Chondrocyte (in vitro differentiated cells): ENCODE results near the gene AMACR. TPM values are rescaled to one million over a fixed set of nuclear protein-coding genes. Genes with fewer than 3 reads are reported as not detected.

Source experiments
- DNase-seq: peaks from one replicate; pipeline ENCODE4 v3.0.0; 2021; ENCODE audit warnings: mixed read lengths, low spot score
- H3K27ac Mint-ChIP-seq: one replicate; pipeline ENCODE4 v1.8.0; 2021; ENCODE audit warnings: mild to moderate bottlenecking, moderate library complexity, mixed read lengths; ENCODE audit not compliant: unreplicated experiment
- H3K27me3 Mint-ChIP-seq: 2 replicates; pipeline ENCODE4 v1.8.0; 2021; ENCODE audit warnings: low read depth, mixed read lengths
- H3K36me3 Mint-ChIP-seq: 2 replicates; pipeline ENCODE4 v1.8.0; 2021; ENCODE audit warnings: low read depth, mixed read lengths
- H3K4me1 Mint-ChIP-seq: 2 replicates; pipeline ENCODE4 v1.8.0; 2021; ENCODE audit warnings: low read depth, mild to moderate bottlenecking, mixed read lengths
- H3K4me3 Mint-ChIP-seq: one replicate; pipeline ENCODE4 v1.8.0; 2021; ENCODE audit warnings: mild to moderate bottlenecking, moderate library complexity, mixed read lengths; ENCODE audit not compliant: unreplicated experiment
- H3K9me3 Mint-ChIP-seq: 2 replicates; pipeline ENCODE4 v1.8.0; 2021; ENCODE audit warnings: low read depth, mixed read lengths
- CTCF ChIP-seq: fragments of 200-600 bp; sonication (generic); IDR thresholded peaks from 2 replicates; pipeline ENCODE4 v1.5.0; 2021; ENCODE audit warnings: antibody characterized with exemption, mild to moderate bottlenecking, moderate library complexity
- total RNA-seq: library from RNA; stranded (reverse); gene quantifications from 3 replicates; pipeline ENCODE4 v1.2.1, GENCODE V29; 2021

AMACR gene
- total RNA-seq, 1 donor from 2014 or later = 15.3 TPM

DNA sequence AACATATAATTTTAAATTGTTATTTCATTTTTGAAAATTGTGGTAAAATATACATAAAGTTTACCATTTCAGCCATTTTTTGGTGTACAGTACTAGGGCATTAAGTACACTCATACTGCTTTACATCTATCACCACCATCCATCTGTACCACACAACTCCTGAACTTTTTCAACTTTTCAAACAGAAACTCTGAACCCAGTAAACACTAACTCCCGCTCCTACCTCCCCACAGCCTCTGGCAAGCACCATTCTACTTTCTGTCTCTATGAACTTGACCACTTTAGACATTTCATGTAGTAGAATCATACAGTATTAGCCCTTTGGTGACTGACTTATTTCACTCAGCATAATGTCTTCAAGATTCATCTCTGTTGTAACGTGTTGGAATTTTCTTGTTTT lies 15.0 kb downstream of the AMACR start:
- Mint-ChIP-seq H3K4me3 (no peak overlapping the region), H3K27ac (peak overlapping the region; percentile 2), H3K36me3 (peaks cover 22% of the 10 kb centered on the region), H3K4me1 (peaks cover 20% of the 10 kb centered on the region), H3K9me3 (no peaks in the 10 kb centered on the region), H3K27me3 (no peaks in the 10 kb centered on the region)
- no peak for TF ChIP-seq CTCF
- no peak for DNase-seq

DNA sequence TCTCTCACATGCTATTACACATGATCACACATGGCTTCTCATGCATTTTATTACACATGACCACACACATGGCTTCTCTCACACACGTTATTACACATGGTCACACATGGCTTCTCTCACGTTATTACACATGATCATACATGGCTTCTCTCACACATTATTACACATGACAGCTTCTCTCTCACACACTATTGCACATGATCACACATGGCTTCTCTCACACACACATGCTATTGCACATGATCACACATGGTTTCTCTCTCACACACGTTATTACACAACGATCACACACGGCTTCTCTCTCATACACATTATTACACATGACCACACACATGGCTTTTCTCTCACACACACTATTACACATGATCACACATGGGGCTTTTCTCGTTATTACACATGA lies 22.4 kb downstream of the AMACR start:
- Mint-ChIP-seq H3K4me3 (no peak overlapping the region), H3K36me3 (peaks cover 20% of the 10 kb centered on the region), H3K27me3 (no peaks in the 10 kb centered on the region), H3K4me1 (peaks cover 2% of the 10 kb centered on the region), H3K27ac (no peak overlapping the region), H3K9me3 (no peaks in the 10 kb centered on the region)
- TF ChIP-seq CTCF = no peak
- DNase-seq = no peak

GRCh38 chr5:33984671-33985124 lies 23.2 kb downstream of the AMACR start, which contains the start of gene SLC45A2:
SLC45A2 (minus strand) TSS chr5:33984693; CDS start chr5:33984583, 110 bp downstream.
- H3K36me3 Mint-ChIP-seq = peaks cover 20% of the 10 kb centered on the region
- H3K4me3 Mint-ChIP-seq = no peak within 1 kb of the TSS
- no peak for TF ChIP-seq CTCF
- peaks cover 2% of the 10 kb centered on the region for H3K4me1 Mint-ChIP-seq
- DNase-seq = no peak
- H3K27ac Mint-ChIP-seq = no peak within 1 kb of the TSS
- H3K9me3 Mint-ChIP-seq = no peaks in the 10 kb centered on the region
- H3K27me3 Mint-ChIP-seq = no peaks in the 10 kb centered on the region

DNA sequence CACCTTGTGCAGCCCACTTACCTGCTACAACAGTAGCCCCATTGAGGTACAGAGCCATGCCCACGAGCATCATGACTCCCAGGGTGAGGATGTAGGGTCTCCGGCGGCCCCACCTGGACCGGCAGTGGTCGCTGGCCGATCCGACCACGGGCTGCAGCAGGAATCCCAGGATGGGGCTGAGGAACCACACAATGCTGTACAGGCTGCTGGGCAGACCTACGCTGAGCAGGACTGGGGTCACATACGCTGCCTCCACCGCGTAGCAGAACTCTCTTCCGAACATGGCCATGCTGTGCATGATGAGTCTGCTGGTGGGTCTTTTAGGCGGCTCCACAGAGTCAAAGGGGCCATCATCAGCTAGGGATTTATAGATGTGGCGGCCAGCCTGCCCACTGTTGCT lies 23.7 kb downstream of the AMACR start:
- no peak overlapping the region for H3K27ac Mint-ChIP-seq
- H3K9me3 Mint-ChIP-seq = no peaks in the 10 kb centered on the region
- no peak overlapping the region for H3K4me3 Mint-ChIP-seq
- H3K27me3 Mint-ChIP-seq = no peaks in the 10 kb centered on the region
- peaks cover 2% of the 10 kb centered on the region for H3K4me1 Mint-ChIP-seq
- TF ChIP-seq CTCF = no peak
- no peak for DNase-seq
- H3K36me3 Mint-ChIP-seq = peaks cover 17% of the 10 kb centered on the region

DNA sequence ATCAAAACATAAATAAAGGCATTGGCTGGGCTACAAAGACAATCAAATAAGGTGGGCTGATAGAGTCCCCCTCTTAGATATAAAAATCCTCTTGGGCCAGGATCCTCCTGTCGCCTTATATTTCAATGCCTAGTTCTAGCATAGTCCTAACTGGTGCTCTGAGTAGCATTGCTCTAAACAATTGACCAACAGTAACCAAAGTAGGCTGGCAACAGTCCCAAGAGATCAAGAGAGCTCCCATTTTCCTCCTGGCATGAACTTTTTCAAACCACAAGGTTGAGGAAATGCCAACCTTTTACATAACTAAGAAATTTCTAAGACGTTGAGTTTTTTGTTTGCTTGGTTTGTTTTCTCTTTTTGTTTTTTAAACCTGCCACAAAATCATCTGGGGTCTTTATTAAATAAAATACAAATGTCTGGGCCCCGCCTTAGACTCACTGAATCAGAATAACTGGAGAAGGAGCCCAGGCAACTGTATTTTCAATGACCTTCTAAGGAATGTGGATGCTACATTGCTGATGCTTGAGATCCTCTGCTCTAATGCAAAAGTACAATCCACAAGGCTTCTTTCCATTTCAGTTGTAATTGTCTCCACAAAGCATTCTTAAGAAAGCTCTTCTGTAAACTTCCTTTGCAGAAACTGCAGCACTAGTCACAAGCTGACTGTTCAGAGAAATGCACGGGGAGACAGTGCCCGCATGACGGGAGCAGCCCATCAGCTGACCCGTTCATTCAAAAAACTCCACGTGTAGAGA lies 26.3 kb downstream of the AMACR start:
- no peaks in the 10 kb centered on the region for H3K27me3 Mint-ChIP-seq
- H3K36me3 Mint-ChIP-seq = no peaks in the 10 kb centered on the region
- no peak for DNase-seq

More for the DNA sequence above, 26.3 kb downstream of the AMACR start:
- TF ChIP-seq CTCF = no peak
- Mint-ChIP-seq H3K4me3 (no peak overlapping the region), H3K4me1 (peaks cover 2% of the 10 kb centered on the region), H3K9me3 (no peaks in the 10 kb centered on the region), H3K27ac (no peak overlapping the region)
